IPS DF 6.9 (cell line): Measurements from ENCODE around the gene CATSPERZ.

Source experiments
- DNase-seq: peaks from one replicate; pipeline ENCODE4 v3.0.0-alpha.2; 2013; ENCODE audit warnings: low read depth, low spot score
- H3K27ac ChIP-seq: one replicate; pipeline ENCODE4 v1.5.1; 2013; ENCODE audit warnings: low read length, control low read depth
- H3K27me3 ChIP-seq: 2 replicates; pipeline ENCODE4 v1.6.1; 2013; ENCODE audit warnings: mild to moderate bottlenecking, low read length; ENCODE audit not compliant: control insufficient read depth, insufficient read depth
- H3K36me3 ChIP-seq: 2 replicates; pipeline ENCODE4 v1.6.1; 2013; ENCODE audit warnings: low read length; ENCODE audit not compliant: control insufficient read depth, insufficient read depth
- H3K4me1 ChIP-seq: 2 replicates; pipeline ENCODE4 v1.6.1; 2013; ENCODE audit warnings: low read length; ENCODE audit not compliant: control insufficient read depth, insufficient read depth
- H3K4me3 ChIP-seq: 2 replicates; pipeline ENCODE4 v1.5.1; 2013; ENCODE audit warnings: mild to moderate bottlenecking, low read length
- H3K9me3 ChIP-seq: 2 replicates; pipeline ENCODE4 v1.6.1; 2013; ENCODE audit warnings: low read length, inconsistent platforms; ENCODE audit not compliant: control insufficient read depth, insufficient read depth
- WGBS: extraction: QIAGEN DNeasy Blood & Tissue Kit; methylation state at CpG from one replicate; pipeline ENCODE4 v1.1.7; 2013; ENCODE audit warnings: mixed read lengths, missing lambda C conversion rate; ENCODE audit not compliant: insufficient read length, insufficient coverage; 5-methylcytosine and 5-hydroxymethylcytosine counted together

CATSPERZ gene

GRCh38 chr11:64286801-64287159, 13.4 kb upstream of the CATSPERZ start:
- no CpG with 5 or more reads among the region's 9 CpGs for WGBS
- H3K36me3 ChIP-seq = no peaks in the 10 kb centered on the region

GRCh38 chr11:64287676-64288352, 12.3 kb upstream of the CATSPERZ start:
- Histone ChIP-seq H3K4me3 (no peak overlapping the region; the same call in 1 of the 2 replicates), H3K27ac (no peak overlapping the region), H3K36me3 (no peaks in the 10 kb centered on the region), H3K27me3 (peaks cover 26% of the 10 kb centered on the region), H3K9me3 (no peaks in the 10 kb centered on the region), H3K4me1 (peaks cover 9% of the 10 kb centered on the region; the same call in 1 of the 2 replicates)
- no peak for DNase-seq
- WGBS = no CpG with 5 or more reads among the region's 33 CpGs

More at GRCh38 chr11:64286801-64287159, 13.4 kb upstream of the CATSPERZ start:
- Histone ChIP-seq H3K27me3 (peaks cover 16% of the 10 kb centered on the region), H3K27ac (no peak overlapping the region), H3K4me1 (peaks cover 5% of the 10 kb centered on the region; the same call in 1 of the 2 replicates), H3K9me3 (no peaks in the 10 kb centered on the region), H3K4me3 (no peak overlapping the region)
- DNase-seq = no peak

- no peak overlapping the region for H3K27ac ChIP-seq
- H3K9me3 ChIP-seq = no peaks in the 10 kb centered on the region
- no peak for DNase-seq
- H3K27me3 ChIP-seq = peaks cover 31% of the 10 kb centered on the region
- H3K36me3 ChIP-seq = no peaks in the 10 kb centered on the region
- H3K4me3 ChIP-seq = no peak overlapping the region
- peaks cover 9% of the 10 kb centered on the region; the same call in 1 of the 2 replicates for H3K4me1 ChIP-seq
- no CpG with 5 or more reads among the region's 9 CpGs for WGBS
These were observed 11.8 kb upstream of the CATSPERZ start for GRCh38 chr11:64288353-64288750.

- Histone ChIP-seq H3K4me3 (no peak overlapping the region), H3K36me3 (no peaks in the 10 kb centered on the region), H3K27ac (no peak overlapping the region), H3K9me3 (no peaks in the 10 kb centered on the region), H3K27me3 (peaks cover 39% of the 10 kb centered on the region), H3K4me1 (peaks cover 9% of the 10 kb centered on the region; the same call in 1 of the 2 replicates)
- WGBS = no CpG with 5 or more reads among the region's 13 CpGs
- no peak for DNase-seq
These were observed 11.1 kb upstream of the CATSPERZ start for GRCh38 chr11:64289002-64289564.

- WGBS = no CpG with 5 or more reads among the region's 10 CpGs
- Histone ChIP-seq H3K36me3 (no peaks in the 10 kb centered on the region), H3K4me1 (peaks cover 9% of the 10 kb centered on the region; the same call in 1 of the 2 replicates), H3K4me3 (no peak overlapping the region), H3K9me3 (no peaks in the 10 kb centered on the region), H3K27me3 (peaks cover 53% of the 10 kb centered on the region), H3K27ac (no peak overlapping the region)
- DNase-seq = no peak
These were observed 9.6 kb upstream of the CATSPERZ start for GRCh38 chr11:64290352-64291261.

GRCh38 chr11:64291262-64291751, 8.9 kb upstream of the CATSPERZ start, which contains the start of gene KCNK4:
Gene KCNK4, plus strand, starts transcription at chr11:64291302. Its CDS starts 1,717 bp downstream, at chr11:64293019.
- WGBS = no CpG with 5 or more reads among the region's 45 CpGs

GRCh38 chr11:64291752-64292459, 8.3 kb upstream of the CATSPERZ start:
- Histone ChIP-seq H3K4me1 (peaks cover 4% of the 10 kb centered on the region; the same call in 1 of the 2 replicates), H3K27me3 (peaks cover 66% of the 10 kb centered on the region), H3K36me3 (no peaks in the 10 kb centered on the region), H3K9me3 (no peaks in the 10 kb centered on the region), H3K4me3 (peak overlapping the region; percentile 33; the same call in 1 of the 2 replicates), H3K27ac (no peak overlapping the region)
- WGBS = no CpG with 5 or more reads among the region's 96 CpGs
- DNase-seq = no peak

More at GRCh38 chr11:64291262-64291751, 8.9 kb upstream of the CATSPERZ start, which contains the start of gene KCNK4:
- Histone ChIP-seq H3K27me3 (peaks cover 60% of the 10 kb centered on the region), H3K27ac (no peak within 1 kb of the TSS), H3K9me3 (no peaks in the 10 kb centered on the region), H3K36me3 (no peaks in the 10 kb centered on the region), H3K4me3 (peak within 1 kb of the TSS; percentile 33; the same call in 1 of the 2 replicates), H3K4me1 (peaks cover 6% of the 10 kb centered on the region; the same call in 1 of the 2 replicates)
- DNase-seq = no peak

GRCh38 chr11:64292460-64293254, 7.5 kb upstream of the CATSPERZ start:
- H3K27me3 ChIP-seq = peaks cover 73% of the 10 kb centered on the region
- H3K36me3 ChIP-seq = no peaks in the 10 kb centered on the region
- DNase-seq = no peak
- H3K27ac ChIP-seq = no peak overlapping the region
- H3K4me1 ChIP-seq = peaks cover 5% of the 10 kb centered on the region; the same call in 1 of the 2 replicates
- no CpG with 5 or more reads among the region's 42 CpGs for WGBS
- H3K9me3 ChIP-seq = no peaks in the 10 kb centered on the region
- peak overlapping the region; percentile 33; the same call in 1 of the 2 replicates for H3K4me3 ChIP-seq

- Histone ChIP-seq H3K36me3 (no peaks in the 10 kb centered on the region), H3K27me3 (peaks cover 94% of the 10 kb centered on the region), H3K4me3 (no peak overlapping the region), H3K27ac (no peak overlapping the region), H3K9me3 (no peaks in the 10 kb centered on the region), H3K4me1 (peaks cover 7% of the 10 kb centered on the region; the same call in 1 of the 2 replicates)
- DNase-seq = no peak
- no CpG with 5 or more reads among the region's 3 CpGs for WGBS
These were observed 5.4 kb upstream of the CATSPERZ start for GRCh38 chr11:64294774-64295173.
